ENCODE results near the gene ANKRD18B.
"Not testable (repeated sequence)": the region's sequence is repeated elsewhere in the genome, so short reads cannot be mapped to it uniquely, and the experiment has no call there.

GRCh38 chr9:33604249-33604648, 80.2 kb downstream of the ANKRD18B start:
- TF ChIP-seq ZNF558 (tag by site-specific recombination; IDR thresholded peaks at IDR 0.05); CTCF (tag by site-specific recombination; IDR thresholded peaks at IDR 0.05); ZNF274 (IDR thresholded peaks at IDR 0.05; ENCODE audit: low read length); ZNF274 (tag by site-specific recombination; IDR thresholded peaks at IDR 0.05; ENCODE audit: borderline replicate concordance); ZNF791 (tag by site-specific recombination; IDR thresholded peaks at IDR 0.05); ZNF175 (tag by site-specific recombination; IDR thresholded peaks at IDR 0.05); ZSCAN18 (tag by site-specific recombination; IDR thresholded peaks at IDR 0.05); ZNF423 (tag by site-specific recombination; IDR thresholded peaks at IDR 0.05); REST (tag by site-specific recombination; IDR thresholded peaks at IDR 0.05); HOXA7 (CRISPR knock-in tag; IDR thresholded peaks at IDR 0.05; ENCODE audit: borderline replicate concordance); ZBTB21 (tag by site-specific recombination; IDR thresholded peaks at IDR 0.05); ZNF561 (tag by site-specific recombination; IDR thresholded peaks at IDR 0.05; ENCODE audit: borderline replicate concordance); KLF9 (tag by site-specific recombination; IDR thresholded peaks at IDR 0.05; ENCODE audit: low read depth); ZNF24 (tag by site-specific recombination; IDR thresholded peaks at IDR 0.05); ZNF324 (tag by site-specific recombination; IDR thresholded peaks at IDR 0.05): not testable (repeated sequence)

Measured in HEK293 (cell line).